ENCODE data around the gene RGS8.

Gene RGS8, protein sequence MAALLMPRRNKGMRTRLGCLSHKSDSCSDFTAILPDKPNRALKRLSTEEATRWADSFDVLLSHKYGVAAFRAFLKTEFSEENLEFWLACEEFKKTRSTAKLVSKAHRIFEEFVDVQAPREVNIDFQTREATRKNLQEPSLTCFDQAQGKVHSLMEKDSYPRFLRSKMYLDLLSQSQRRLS

DNA sequence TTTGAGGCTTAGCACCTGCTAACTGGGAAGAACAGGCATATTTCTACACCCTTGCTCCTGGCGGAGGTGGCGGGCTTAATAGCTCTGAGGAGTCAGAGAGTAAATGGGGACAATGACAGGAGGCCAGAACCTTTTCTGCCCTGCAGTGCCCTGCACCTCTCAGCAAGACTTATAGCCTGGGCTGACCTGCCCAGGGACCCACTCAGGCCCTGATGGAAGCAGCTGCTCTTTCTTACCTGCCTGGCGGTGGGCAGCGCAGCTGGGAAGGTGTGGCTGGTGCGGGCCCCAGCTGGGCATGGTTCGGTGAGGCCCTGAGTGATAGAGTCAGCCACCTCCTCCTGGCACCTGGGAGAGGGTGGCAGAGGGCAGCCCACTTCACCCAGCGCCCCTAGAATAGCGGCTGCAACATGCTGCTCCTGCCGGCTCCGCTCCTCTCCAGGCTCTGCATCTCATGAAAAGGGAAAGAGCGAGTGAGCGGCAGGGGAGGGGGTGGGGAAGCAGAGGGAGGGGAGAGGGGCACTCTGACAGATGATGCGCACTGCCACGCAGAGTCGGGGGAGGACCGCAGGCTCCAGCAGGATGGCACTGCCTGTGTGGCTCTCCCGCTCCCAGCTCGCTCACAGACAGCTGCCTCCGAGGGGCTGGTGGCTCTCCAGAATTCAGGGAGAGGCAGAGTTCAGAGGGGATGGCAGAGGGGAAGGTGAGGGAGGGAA, at the start of gene RGS8:
Gene RGS8, minus strand, starts transcription at position 472 of the 713 bp plus-strand sequence. CDS start 14,938 bp downstream, outside the sequence.
- TF ChIP-seq, protein P1, sequence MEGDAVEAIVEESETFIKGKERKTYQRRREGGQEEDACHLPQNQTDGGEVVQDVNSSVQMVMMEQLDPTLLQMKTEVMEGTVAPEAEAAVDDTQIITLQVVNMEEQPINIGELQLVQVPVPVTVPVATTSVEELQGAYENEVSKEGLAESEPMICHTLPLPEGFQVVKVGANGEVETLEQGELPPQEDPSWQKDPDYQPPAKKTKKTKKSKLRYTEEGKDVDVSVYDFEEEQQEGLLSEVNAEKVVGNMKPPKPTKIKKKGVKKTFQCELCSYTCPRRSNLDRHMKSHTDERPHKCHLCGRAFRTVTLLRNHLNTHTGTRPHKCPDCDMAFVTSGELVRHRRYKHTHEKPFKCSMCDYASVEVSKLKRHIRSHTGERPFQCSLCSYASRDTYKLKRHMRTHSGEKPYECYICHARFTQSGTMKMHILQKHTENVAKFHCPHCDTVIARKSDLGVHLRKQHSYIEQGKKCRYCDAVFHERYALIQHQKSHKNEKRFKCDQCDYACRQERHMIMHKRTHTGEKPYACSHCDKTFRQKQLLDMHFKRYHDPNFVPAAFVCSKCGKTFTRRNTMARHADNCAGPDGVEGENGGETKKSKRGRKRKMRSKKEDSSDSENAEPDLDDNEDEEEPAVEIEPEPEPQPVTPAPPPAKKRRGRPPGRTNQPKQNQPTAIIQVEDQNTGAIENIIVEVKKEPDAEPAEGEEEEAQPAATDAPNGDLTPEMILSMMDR (IDR thresholded peaks at IDR 0.05; ENCODE audit: insufficient read depth, missing control alignments) = no peak
- DNase-seq (ENCODE audit: insufficient read length, low spot score) (no peak), FAIRE-seq (no peak)

DNA sequence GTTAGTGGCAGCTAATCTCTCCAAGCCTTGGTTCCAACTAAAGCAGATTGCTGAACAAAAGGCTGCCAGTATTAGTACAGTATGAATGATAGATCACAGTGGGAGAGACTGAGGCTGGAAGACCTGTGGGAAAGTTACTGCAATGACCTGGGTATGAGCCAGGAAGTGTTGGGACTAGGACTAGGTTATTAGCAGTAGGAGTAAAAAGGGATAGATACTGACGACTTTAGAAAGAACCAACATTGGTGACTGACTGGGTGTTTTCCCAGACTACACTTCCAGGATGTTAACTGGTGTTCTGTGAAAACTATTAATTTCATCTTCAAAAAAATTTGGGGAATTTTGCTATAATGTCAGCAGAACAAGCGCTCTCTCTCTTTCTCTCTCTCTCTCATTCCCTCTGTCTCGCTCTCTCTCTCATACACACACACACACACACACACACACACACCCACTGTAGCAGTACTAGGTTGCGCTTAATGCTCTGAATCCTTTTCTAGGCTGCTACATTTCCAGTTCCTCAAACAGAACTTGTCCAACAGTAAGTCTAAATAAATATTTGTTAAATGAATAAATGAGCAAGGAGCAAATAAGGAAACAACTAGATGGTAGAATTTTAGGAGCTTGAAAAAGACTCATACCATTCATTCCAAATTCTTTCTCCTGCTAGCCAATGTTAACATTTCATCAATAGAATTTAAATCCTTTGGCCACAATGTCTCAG, 47.6 kb upstream of the RGS8 start:
- DNase-seq (ENCODE audit: insufficient read length, low spot score) (no peak), FAIRE-seq (peak; percentile 86)
- TF ChIP-seq, protein P1 (IDR thresholded peaks at IDR 0.05; ENCODE audit: insufficient read depth, missing control alignments) = no peak

DNA sequence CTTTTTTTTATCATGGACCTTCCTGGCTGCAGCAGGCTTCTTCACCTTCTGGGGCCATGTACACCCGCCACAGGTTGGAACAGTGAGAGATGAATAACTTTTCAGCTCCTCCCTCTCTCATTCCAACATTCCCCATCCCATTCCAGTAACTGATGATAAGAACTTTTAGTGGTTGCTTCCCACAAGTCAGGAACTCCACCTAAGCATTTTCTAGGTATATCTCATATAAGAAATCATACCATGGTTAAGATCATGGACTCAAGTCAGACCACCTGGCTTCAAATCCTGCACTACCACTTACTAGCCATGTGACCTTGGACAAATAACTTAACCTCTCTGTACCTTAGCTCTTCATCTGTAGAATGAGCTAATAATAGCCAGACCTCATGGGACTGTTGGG, 42.5 kb upstream of the RGS8 start:
- TF ChIP-seq, protein P1 (IDR thresholded peaks at IDR 0.05; ENCODE audit: insufficient read depth, missing control alignments) = no peak
- FAIRE-seq (no peak), DNase-seq (ENCODE audit: insufficient read length, low spot score) (no peak)

DNA sequence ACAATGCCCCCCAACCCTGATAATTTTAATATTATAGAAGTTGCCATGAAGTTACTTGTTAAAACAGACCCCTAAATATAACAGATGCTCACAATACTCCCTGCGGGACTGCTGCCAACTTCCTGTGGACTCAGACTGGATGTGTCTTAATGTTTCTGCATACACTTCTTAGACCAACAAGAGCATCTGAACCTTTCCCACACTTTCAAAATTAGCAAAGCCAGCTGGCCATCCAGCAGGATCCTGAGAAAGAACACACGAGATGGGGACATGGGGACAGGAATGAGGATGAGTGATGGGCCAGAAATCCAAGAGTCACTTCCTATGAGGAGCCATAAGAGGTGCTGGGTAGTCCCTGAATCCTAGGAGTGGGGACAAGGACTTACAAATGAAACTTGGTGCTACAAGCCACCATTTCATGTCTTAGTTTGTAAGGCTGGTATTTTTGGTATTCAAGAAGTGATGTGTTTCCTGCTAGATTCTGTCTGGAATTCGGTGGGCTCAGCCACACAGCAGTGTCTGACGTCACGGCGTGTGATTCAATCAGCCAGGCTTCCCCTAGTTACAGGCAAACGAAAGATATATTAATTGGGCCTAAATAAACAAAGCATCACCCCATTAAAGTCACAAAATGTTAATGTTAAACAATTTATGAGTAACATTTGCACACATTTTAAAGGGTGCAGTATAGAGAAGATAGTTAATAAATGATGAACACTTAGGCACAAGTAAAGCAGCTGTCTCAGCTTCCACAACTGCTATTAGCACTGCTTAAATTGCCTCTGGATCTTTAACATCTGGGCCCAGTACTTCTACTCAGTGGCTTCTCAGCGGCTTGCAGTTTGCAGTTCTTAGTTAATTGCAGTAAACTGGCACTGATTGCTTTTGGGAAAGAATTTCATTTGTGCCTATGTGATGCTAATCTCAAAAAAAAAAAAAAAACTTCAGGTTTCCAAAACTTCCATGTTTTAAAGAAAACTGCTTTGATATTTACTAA, 41.2 kb upstream of the RGS8 start:
- FAIRE-seq (no peak), DNase-seq (ENCODE audit: insufficient read length, low spot score) (no peak)
- TF ChIP-seq, protein P1 (IDR thresholded peaks at IDR 0.05; ENCODE audit: insufficient read depth, missing control alignments) = no peak

DNA sequence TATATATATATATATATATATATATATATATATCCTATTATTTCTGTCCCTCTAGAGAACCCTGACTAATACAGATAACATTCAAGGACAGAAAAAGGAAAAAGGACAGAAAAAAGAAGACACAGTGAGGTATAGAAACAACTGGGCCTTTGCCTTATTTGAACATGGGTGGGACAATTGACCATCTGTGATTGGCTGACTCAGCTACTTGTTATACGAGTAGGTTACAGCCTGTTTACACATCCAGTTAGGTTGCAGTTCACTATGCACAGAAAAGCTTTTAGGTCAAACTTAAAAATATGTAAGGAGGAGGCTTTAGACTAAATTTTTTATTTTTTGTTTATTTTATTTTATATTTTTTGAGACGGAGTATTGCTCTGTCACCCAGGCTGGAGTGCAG, 39.8 kb upstream of the RGS8 start:
- no peak for FAIRE-seq

DNA sequence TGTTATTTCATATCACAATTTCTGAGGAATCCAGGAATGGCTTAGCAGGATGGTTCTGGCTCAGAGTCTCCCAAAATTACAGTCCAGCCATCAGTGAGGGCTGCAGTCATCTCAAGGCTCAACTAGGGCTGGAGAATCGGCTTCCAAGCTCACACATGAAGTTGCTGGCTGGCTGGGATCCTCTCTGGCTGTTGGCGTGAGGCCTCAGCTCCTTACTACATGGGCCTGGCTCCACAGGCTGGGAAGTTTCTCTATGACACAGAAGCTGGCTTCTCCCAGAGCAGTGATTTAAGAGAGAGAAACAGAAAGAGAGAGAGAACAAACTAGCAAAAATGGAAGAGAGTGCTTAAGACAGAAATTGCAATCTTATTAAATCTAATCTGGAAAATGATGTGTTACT, 38.8 kb upstream of the RGS8 start:
- FAIRE-seq = no peak
- TF ChIP-seq, protein P1 (IDR thresholded peaks at IDR 0.05; ENCODE audit: insufficient read depth, missing control alignments) = no peak
- no peak for DNase-seq (ENCODE audit: insufficient read length, low spot score)

More for the DNA sequence above, 39.8 kb upstream of the RGS8 start:
- TF ChIP-seq, protein P1 (IDR thresholded peaks at IDR 0.05; ENCODE audit: insufficient read depth, missing control alignments) = no peak
- no peak for DNase-seq (ENCODE audit: insufficient read length, low spot score)
